ENCODE results near the gene TTC33.
"Not testable (repeated sequence)": the region's sequence is repeated elsewhere in the genome, so short reads cannot be mapped to it uniquely, and the experiment has no call there.

Gene TTC33

GRCh38 chr5:40646266-40646665 lies 109.5 kb downstream of the TTC33 start:
- FAIRE-seq (no peak), DNase-seq (ENCODE audit: insufficient read length, low spot score) (no peak)
- TF ChIP-seq SPI1 (IDR thresholded peaks at IDR 0.05; ENCODE audit: low read depth, low read length) (no peak), POLR2AphosphoS5 (IDR thresholded peaks at IDR 0.05; ENCODE audit: low read depth, low read length) (no peak), POLR2A (IDR thresholded peaks at IDR 0.05; ENCODE audit: low read depth, low read length) (no peak), POU2F2 (IDR thresholded peaks at IDR 0.05; ENCODE audit: low read depth, low read length) (no peak), PAX5 (IDR thresholded peaks at IDR 0.05; ENCODE audit: insufficient read depth, low read length, severe bottlenecking) (no peak), TAF1 (IDR thresholded peaks at IDR 0.05; ENCODE audit: low read depth, low read length) (no peak)

DNA sequence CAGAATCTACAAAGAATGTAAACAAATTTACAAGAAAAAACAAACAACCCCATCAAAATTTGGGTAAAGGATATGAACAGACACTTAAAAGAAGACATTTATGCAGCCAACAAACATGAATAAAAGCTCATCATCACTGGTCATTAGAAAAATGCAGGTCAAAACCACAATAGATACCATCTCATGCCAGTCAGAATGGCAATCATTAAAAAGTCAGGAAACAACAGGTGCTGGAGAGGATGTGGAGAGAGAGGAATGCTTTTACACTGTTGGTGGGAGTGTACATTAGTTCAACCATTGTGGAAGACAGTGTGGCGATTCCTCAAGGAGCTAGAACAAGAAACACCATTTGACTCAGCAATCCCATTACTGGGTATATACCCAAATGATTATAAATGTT lies 116.2 kb downstream of the TTC33 start:
- not testable (repeated sequence) for FAIRE-seq; DNase-seq (ENCODE audit: insufficient read length, low spot score)

DNA sequence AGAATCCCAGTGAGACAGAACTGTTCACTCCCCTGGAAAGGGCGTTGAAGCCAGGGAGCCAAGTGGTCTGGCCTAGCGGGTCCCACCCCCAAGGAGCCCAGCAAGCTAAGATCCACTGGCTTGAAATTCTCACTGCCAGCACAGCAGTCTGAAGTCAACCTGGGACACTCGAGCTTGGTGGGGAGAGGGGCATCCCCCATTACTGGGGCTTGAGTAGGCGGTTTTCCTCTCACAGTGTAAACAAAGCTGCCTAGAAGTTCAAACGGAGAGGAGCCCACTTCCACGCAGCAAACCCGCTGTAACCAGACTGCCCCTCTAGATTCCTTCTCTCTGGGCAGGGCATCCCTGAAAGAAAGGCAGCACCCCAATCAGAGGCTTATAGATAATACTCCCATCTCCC lies 121.2 kb downstream of the TTC33 start:
- TF ChIP-seq POU2F2 (IDR thresholded peaks at IDR 0.05; ENCODE audit: low read depth, low read length) (no peak), POLR2A (IDR thresholded peaks at IDR 0.05; ENCODE audit: low read depth, low read length) (no peak), SPI1 (IDR thresholded peaks at IDR 0.05; ENCODE audit: low read depth, low read length) (no peak), PAX5 (IDR thresholded peaks at IDR 0.05; ENCODE audit: insufficient read depth, low read length, severe bottlenecking) (no peak), POLR2AphosphoS5 (IDR thresholded peaks at IDR 0.05; ENCODE audit: low read depth, low read length) (no peak), TAF1 (IDR thresholded peaks at IDR 0.05; ENCODE audit: low read depth, low read length) (no peak)
- FAIRE-seq (no peak), DNase-seq (ENCODE audit: insufficient read length, low spot score) (no peak)

- DNase-seq (ENCODE audit: insufficient read length, low spot score) (no peak), FAIRE-seq (no peak)
- TF ChIP-seq POU2F2 (IDR thresholded peaks at IDR 0.05; ENCODE audit: low read depth, low read length) (no peak), PAX5 (IDR thresholded peaks at IDR 0.05; ENCODE audit: insufficient read depth, low read length, severe bottlenecking) (no peak)
Observed at GRCh38 chr5:40634154-40634553, 121.6 kb downstream of the TTC33 start.

- FAIRE-seq, result no peak
- TF ChIP-seq POLR2AphosphoS5 (IDR thresholded peaks at IDR 0.05; ENCODE audit: low read depth, low read length), result no peak
- no peak for TF ChIP-seq POLR2A (IDR thresholded peaks at IDR 0.05; ENCODE audit: low read depth, low read length)
- TF ChIP-seq SPI1 (IDR thresholded peaks at IDR 0.05; ENCODE audit: low read depth, low read length), result no peak
- TF ChIP-seq TAF1 (IDR thresholded peaks at IDR 0.05; ENCODE audit: low read depth, low read length), result no peak
- no peak for TF ChIP-seq PAX5 (IDR thresholded peaks at IDR 0.05; ENCODE audit: insufficient read depth, low read length, severe bottlenecking)
- TF ChIP-seq POU2F2 (IDR thresholded peaks at IDR 0.05; ENCODE audit: low read depth, low read length), result no peak
- no peak for DNase-seq (ENCODE audit: insufficient read length, low spot score)
Observed at GRCh38 chr5:40631236-40631635, 124.5 kb downstream of the TTC33 start.

DNA sequence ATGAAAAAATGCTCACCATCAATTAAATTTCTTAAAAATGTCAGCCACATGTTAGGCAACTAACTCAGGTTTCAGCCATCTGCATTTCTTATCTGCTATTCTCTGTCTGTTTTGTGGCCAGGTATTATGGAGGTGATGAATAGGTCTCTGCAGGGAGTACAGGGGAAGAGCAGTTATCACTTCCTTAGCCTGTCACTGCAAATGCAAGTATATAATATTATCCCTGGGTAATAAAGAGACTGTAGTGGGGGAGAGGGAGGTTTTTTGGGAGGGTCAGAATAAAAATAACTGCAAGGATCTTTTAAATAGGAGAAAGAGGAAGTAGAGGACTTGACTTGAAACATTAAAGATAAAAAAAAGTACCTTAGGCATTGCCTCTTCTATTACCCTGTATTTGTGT lies 125.6 kb downstream of the TTC33 start:
- no peak for DNase-seq (ENCODE audit: insufficient read length, low spot score)
- no peak for FAIRE-seq
- TF ChIP-seq POLR2AphosphoS5 (IDR thresholded peaks at IDR 0.05; ENCODE audit: low read depth, low read length), result no peak
- TF ChIP-seq TAF1 (IDR thresholded peaks at IDR 0.05; ENCODE audit: low read depth, low read length), result no peak
- TF ChIP-seq POU2F2 (IDR thresholded peaks at IDR 0.05; ENCODE audit: low read depth, low read length), result no peak
- TF ChIP-seq SPI1 (IDR thresholded peaks at IDR 0.05; ENCODE audit: low read depth, low read length), result no peak
- TF ChIP-seq POLR2A (IDR thresholded peaks at IDR 0.05; ENCODE audit: low read depth, low read length), result no peak
- no peak for TF ChIP-seq PAX5 (IDR thresholded peaks at IDR 0.05; ENCODE audit: insufficient read depth, low read length, severe bottlenecking)

DNA sequence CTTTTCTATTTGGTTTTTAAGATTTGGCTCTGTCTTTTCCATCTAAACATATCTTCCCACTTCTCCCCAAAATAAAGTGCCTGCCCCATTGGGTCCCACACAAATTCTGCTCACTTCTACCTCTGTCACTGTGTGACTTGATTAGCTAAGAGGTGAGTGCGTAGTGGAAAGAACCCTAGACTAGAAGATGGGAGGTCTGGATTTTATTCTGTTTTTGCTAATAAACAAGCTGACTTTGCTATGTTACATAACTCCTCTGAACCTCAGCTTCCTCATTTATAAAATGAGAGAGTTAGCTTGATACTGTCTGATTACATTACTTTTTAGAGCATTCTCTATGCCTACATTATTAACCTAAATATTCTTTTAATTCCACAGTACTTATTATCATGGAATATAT lies 127.4 kb downstream of the TTC33 start:
- TF ChIP-seq TAF1 (IDR thresholded peaks at IDR 0.05; ENCODE audit: low read depth, low read length), result no peak
- no peak for TF ChIP-seq POLR2A (IDR thresholded peaks at IDR 0.05; ENCODE audit: low read depth, low read length)
- no peak for TF ChIP-seq POLR2AphosphoS5 (IDR thresholded peaks at IDR 0.05; ENCODE audit: low read depth, low read length)
- no peak for TF ChIP-seq POU2F2 (IDR thresholded peaks at IDR 0.05; ENCODE audit: low read depth, low read length)
- TF ChIP-seq PAX5 (IDR thresholded peaks at IDR 0.05; ENCODE audit: insufficient read depth, low read length, severe bottlenecking), result no peak
- TF ChIP-seq SPI1 (IDR thresholded peaks at IDR 0.05; ENCODE audit: low read depth, low read length), result no peak
- FAIRE-seq, result no peak
- no peak for DNase-seq (ENCODE audit: insufficient read length, low spot score)

DNA sequence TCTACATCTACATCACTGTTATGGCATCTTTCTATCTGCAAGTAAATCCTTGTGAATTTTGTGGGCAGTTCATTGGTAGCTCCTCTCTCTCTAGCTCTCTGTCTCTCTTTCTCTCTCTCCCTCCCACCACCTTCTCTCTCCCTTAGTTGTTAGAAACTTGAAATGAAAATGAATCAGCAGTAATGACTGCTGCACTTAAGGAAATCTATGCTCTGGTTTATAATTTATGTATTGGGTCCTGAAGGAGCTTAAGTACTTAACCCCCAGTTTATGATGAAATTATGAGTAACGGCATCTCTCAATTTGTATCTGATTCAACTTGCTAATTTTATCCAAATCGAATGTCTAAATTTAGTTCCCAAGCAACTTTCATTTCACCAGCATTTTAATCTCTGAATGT lies 128.1 kb downstream of the TTC33 start:
- FAIRE-seq (no peak), DNase-seq (ENCODE audit: insufficient read length, low spot score) (no peak)
- TF ChIP-seq POLR2A (IDR thresholded peaks at IDR 0.05; ENCODE audit: low read depth, low read length) (no peak), TAF1 (IDR thresholded peaks at IDR 0.05; ENCODE audit: low read depth, low read length) (no peak), PAX5 (IDR thresholded peaks at IDR 0.05; ENCODE audit: insufficient read depth, low read length, severe bottlenecking) (no peak), POU2F2 (IDR thresholded peaks at IDR 0.05; ENCODE audit: low read depth, low read length) (no peak), POLR2AphosphoS5 (IDR thresholded peaks at IDR 0.05; ENCODE audit: low read depth, low read length) (no peak), SPI1 (IDR thresholded peaks at IDR 0.05; ENCODE audit: low read depth, low read length) (no peak)

- FAIRE-seq (no peak), DNase-seq (ENCODE audit: insufficient read length, low spot score) (no peak)
- TF ChIP-seq PAX5 (IDR thresholded peaks at IDR 0.05; ENCODE audit: insufficient read depth, low read length, severe bottlenecking) (no peak), POU2F2 (IDR thresholded peaks at IDR 0.05; ENCODE audit: low read depth, low read length) (no peak), POLR2A (IDR thresholded peaks at IDR 0.05; ENCODE audit: low read depth, low read length) (no peak)
Observed at GRCh38 chr5:40626801-40627200, 129.0 kb downstream of the TTC33 start.

DNA sequence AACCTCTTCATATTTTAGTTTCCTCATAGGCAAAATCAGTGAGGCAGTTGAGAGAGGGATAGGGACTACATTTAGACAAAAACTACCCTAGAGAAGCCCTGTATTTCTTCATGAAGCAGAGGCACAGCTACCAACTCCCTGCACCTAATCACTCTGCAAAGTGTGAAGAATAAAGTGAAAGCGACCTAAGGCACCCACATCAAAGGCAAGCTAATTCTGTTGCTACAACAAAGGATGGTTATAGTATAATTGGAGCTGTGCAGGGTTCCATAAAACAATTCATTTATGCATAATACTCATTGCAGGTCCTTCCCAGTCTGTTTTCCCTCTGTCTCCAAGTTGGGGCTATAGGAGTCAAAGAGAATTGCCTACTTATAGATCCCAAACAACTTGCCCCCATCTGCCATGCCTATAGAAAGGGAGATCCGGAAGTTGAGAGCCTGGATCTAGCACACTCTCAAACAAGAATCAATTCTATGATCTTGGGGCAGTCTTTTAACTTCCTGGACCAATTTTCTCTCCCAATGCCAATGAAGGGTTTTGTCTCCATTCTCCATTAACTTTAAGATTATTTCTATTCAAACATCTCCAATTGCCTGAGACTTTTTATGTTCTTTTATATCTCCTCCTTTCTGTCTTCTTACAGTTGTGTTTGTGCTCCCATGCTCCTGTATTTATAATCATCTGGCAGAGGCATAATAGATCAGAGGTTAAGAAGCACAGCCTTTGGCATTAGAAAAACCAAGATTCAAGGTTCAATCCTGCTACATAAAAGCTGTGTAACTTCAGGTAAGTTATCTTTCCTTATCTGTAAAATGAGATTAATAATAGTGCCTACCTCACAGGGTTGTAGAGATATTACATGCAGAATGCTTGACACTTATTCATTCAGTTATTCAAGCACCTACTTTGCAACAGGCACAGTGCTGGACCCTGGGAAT lies 132.0 kb downstream of the TTC33 start:
- no peak for FAIRE-seq
- no peak for DNase-seq (ENCODE audit: insufficient read length, low spot score)
- TF ChIP-seq POLR2A (IDR thresholded peaks at IDR 0.05; ENCODE audit: low read depth, low read length), result no peak
- TF ChIP-seq PAX5 (IDR thresholded peaks at IDR 0.05; ENCODE audit: insufficient read depth, low read length, severe bottlenecking), result no peak
- no peak for TF ChIP-seq POU2F2 (IDR thresholded peaks at IDR 0.05; ENCODE audit: low read depth, low read length)
- no peak for TF ChIP-seq POLR2AphosphoS5 (IDR thresholded peaks at IDR 0.05; ENCODE audit: low read depth, low read length)
- no peak for TF ChIP-seq TAF1 (IDR thresholded peaks at IDR 0.05; ENCODE audit: low read depth, low read length)
- no peak for TF ChIP-seq SPI1 (IDR thresholded peaks at IDR 0.05; ENCODE audit: low read depth, low read length)

Measured in GM12891 (cell line).